B cell (primary cell): ENCODE data around the gene GATAD2A. TPM values are rescaled to one million over a fixed set of nuclear protein-coding genes. Genes with fewer than 3 reads are reported as not detected.

Experiments
- ATAC-seq: fragments of 200-7000 bp; cut with Tn5 transposase; one replicate; pipeline ENCODE4 v1.10.0; 2021; ENCODE audit warnings: low read depth, mild to moderate bottlenecking, moderate number of reproducible peaks, moderate library complexity
- CTCF ChIA-PET: fragments of 350-600 bp; sonication (Branson Sonifier 250); formaldehyde crosslinking; loops from one replicate; lab custom pipeline; 2021; ENCODE audit warnings: antibody characterized with exemption, inconsistent platforms; lab: Charles Lee
- POLR2A ChIA-PET: fragments of 350-600 bp; sonication (Branson Sonifier 250); formaldehyde crosslinking; loops from one replicate; lab custom pipeline; 2021; ENCODE audit warnings: antibody characterized with exemption; lab: Charles Lee
- DNase-seq: peaks from one replicate; pipeline ENCODE4 v3.0.0; 2013
- H2AFZ ChIP-seq: 2 replicates; pipeline ENCODE4 v1.6.1; 2012; ENCODE audit warnings: mild to moderate bottlenecking, low read depth, low read length; ENCODE audit not compliant: insufficient read depth, poor library complexity, severe bottlenecking
- H3K27ac ChIP-seq, 2 donors: 1 replicate in 1 of 2; 2 replicates in 1 of 2; pipeline ENCODE4 v1.5.1; 2012 to 2013; ENCODE audit warnings: low read length in 2 of 2, mild to moderate bottlenecking in 2 of 2, moderate library complexity in 1 of 2
- H3K27me3 ChIP-seq, 4 experiments: fragments of 200-600 bp in 1 of 4; sonication (generic) in 1 of 4; replicated peaks in 1 of 4; 1 replicate in 2 of 4; 2 replicates in 2 of 4; pipeline versions ENCODE4 v1.6.1 to v1.7.0; 2013 to 2016; ENCODE audit warnings: low read length in 3 of 4, mild to moderate bottlenecking in 2 of 4, mixed read lengths in 1 of 4, moderate library complexity in 1 of 4; ENCODE audit not compliant: insufficient read depth in 4 of 4, control insufficient read depth in 3 of 4; ENCODE audit errors: control extremely low read depth in 1 of 4
- H3K36me3 ChIP-seq, 2 experiments: replicated peaks in 1 of 2; 1 replicate in 1 of 2; 2 replicates in 1 of 2; pipeline versions ENCODE4 v1.6.1 to v1.7.1; 2013; ENCODE audit warnings: low read length in 1 of 2; ENCODE audit not compliant: insufficient read depth in 2 of 2, control insufficient read depth in 1 of 2; ENCODE audit errors: control extremely low read depth in 1 of 2, extremely low read depth in 1 of 2
- H3K4me1 ChIP-seq, 2 donors: fragments of 200-600 bp in 1 of 2; sonication (generic) in 1 of 2; 1 replicate in 1 of 2; 2 replicates in 1 of 2; pipeline versions ENCODE4 v1.5.1 to v1.6.1; 2013 to 2017; ENCODE audit warnings: low read length in 2 of 2; ENCODE audit not compliant: control insufficient read depth in 2 of 2, insufficient read depth in 2 of 2
- H3K4me2 ChIP-seq: replicated peaks from 2 replicates; pipeline ENCODE3; 2012; ENCODE audit warnings: mild to moderate bottlenecking, low read depth, low read length; ENCODE audit not compliant: poor library complexity, severe bottlenecking
- H3K4me3 ChIP-seq, 5 experiments: fragments of 200-600 bp in 1 of 5; sonication (generic) in 1 of 5; 1 replicate in 3 of 5; 2 replicates in 2 of 5; pipeline versions ENCODE4 v1.5.1 to v1.7.0; 2011 to 2016; ENCODE audit warnings: low read length in 4 of 5, mild to moderate bottlenecking in 4 of 5, low read depth in 2 of 5, control low read depth in 1 of 5, moderate library complexity in 1 of 5; ENCODE audit not compliant: insufficient read depth in 1 of 5; ENCODE audit errors: control extremely low read depth in 1 of 5, extremely low read depth in 1 of 5
- H3K79me2 ChIP-seq: fragments of 200-600 bp; sonication (generic); one replicate; pipeline ENCODE4 v1.6.0; 2016; ENCODE audit warnings: low read length; ENCODE audit not compliant: control insufficient read depth, insufficient read depth
- H3K9ac ChIP-seq: fragments of 200-600 bp; sonication (generic); 2 replicates; pipeline ENCODE4 v1.6.1; 2017; ENCODE audit warnings: mild to moderate bottlenecking, low read length, moderate library complexity
- H3K9me3 ChIP-seq, 3 donors: one replicate each; pipeline versions ENCODE4 v1.6.1 to v1.7.1; 2013; ENCODE audit warnings: low read length in 2 of 3; ENCODE audit not compliant: control insufficient read depth in 2 of 3, insufficient read depth in 1 of 3; ENCODE audit errors: control extremely low read depth in 1 of 3
- H4K20me1 ChIP-seq: 2 replicates; pipeline ENCODE4 v1.6.0; 2012; ENCODE audit warnings: mild to moderate bottlenecking, low read length; ENCODE audit not compliant: insufficient read depth, control insufficient read depth, poor library complexity, severe bottlenecking
- H3K27ac Mint-ChIP-seq: one replicate; pipeline ENCODE4 v1.8.0; 2021; ENCODE audit warnings: mixed read lengths
- H3K27me3 Mint-ChIP-seq: one replicate; pipeline ENCODE4 v1.8.0; 2021; ENCODE audit warnings: mixed read lengths
- H3K4me1 Mint-ChIP-seq: one replicate; pipeline ENCODE4 v1.8.0; 2021; ENCODE audit warnings: mixed read lengths
- H3K4me3 Mint-ChIP-seq: one replicate; pipeline ENCODE4 v1.8.0; 2021; ENCODE audit warnings: mixed read lengths
- H3K9me3 Mint-ChIP-seq: one replicate; pipeline ENCODE4 v1.8.0; 2022; ENCODE audit warnings: mixed read lengths; ENCODE audit not compliant: insufficient read depth
- EZH2 ChIP-seq: IDR thresholded peaks from 2 replicates; pipeline ENCODE4 v1.6.1; 2012; ENCODE audit warnings: borderline replicate concordance, low read depth, mild to moderate bottlenecking, moderate library complexity, low read length; ENCODE audit not compliant: insufficient read depth, poor library complexity, severe bottlenecking
- WGBS: methylation state at CpG from one replicate; pipeline ENCODE4 v1.1.5; 2013; ENCODE audit warnings: missing lambda C conversion rate; ENCODE audit not compliant: insufficient coverage; 5-methylcytosine and 5-hydroxymethylcytosine counted together
- intact Hi-C: fragments of 100-400 bp; cut with micrococcal nuclease; formaldehyde crosslinking; loops from one replicate; pipeline ENCODE4 v1.10.0; 2022
- polyA plus RNA-seq: library from polyadenylated mRNA; depleted of rRNA; stranded (reverse); fragments of >200 nt; gene quantifications from 2 replicates; pipeline ENCODE4 v1.2.3, GENCODE V29; 2012
- total RNA-seq, 2 donors: library from RNA; stranded (reverse); fragments of 120-200 nt in 1 of 2; gene quantifications; 1 replicate in 1 of 2; 2 replicates in 1 of 2; pipeline versions ENCODE4 v1.2.3 to v1.2.4, GENCODE V29; 2013 to 2022
- TF ChIP-seq, protein P1 (sequence below): fragments of 200-600 bp; IDR thresholded peaks from one replicate; pipeline ENCODE4 v1.8.0; 2022; ENCODE audit warnings: antibody characterized with exemption, mild to moderate bottlenecking

GATAD2A gene
- total and polyA plus RNA-seq, 2 donors (not counting 1 experiment from before 2014, with no cell fraction given): 28.8 to 76.3 TPM

DNA sequence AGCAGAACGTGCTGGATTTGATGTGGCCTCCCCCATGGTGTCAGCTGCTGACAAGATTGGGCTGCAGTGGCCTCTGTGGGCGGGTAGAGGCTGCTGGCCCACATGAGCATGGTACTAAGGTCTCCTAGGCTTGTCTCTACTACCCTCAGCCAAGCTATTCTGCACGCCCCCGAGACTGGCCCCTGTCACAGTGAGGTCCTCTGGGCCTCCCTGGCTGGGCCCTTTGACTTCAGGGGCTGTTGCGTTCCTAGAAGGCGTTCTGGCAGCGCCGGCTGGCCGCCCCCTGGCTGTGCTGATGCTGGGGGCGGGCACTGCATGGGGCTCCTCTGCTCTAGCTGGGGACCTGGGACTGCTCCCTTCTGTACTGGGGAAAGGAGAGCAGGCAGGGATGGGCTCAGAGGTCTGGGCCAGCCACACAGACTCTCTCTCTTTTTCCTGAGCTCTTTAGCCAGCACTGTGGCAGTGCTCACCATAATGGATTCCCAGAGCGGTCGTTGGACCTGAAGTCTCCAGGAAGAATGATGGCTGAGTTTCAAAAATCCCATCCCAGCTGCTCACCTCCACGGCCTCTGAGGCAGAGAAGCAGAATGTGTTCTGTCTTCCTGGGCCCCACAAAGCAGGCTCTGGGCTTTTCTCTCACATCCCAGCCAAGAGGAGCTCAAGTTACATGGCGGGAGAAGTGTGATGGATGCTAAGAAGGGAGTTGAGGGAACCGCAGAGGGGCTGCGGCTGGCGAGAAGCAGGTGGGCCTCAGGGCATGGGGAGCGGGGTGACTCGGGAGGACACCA lies 77.5 kb downstream of the GATAD2A start:
- intact Hi-C loops: no loop called here
- Histone ChIP-seq H3K4me1 (peaks cover 10 to 26% of the 10 kb centered on the region in 2 donors), H3K27ac (no peak overlapping the region)

More for the DNA sequence above, 77.5 kb downstream of the GATAD2A start:
- Histone ChIP-seq H3K9ac (no peak overlapping the region), H3K27me3 (no peaks in the 10 kb centered on the region), H3K36me3 (peaks cover 0 to 21% of the 10 kb centered on the region in 2 experiments), H3K4me2 (no peak overlapping the region), H3K4me3 (no peak overlapping the region), H3K9me3 (no peaks in the 10 kb centered on the region), H3K79me2 (peaks cover 80% of the 10 kb centered on the region), H4K20me1 (peaks cover under 1% of the 10 kb centered on the region), H2AFZ (no peak overlapping the region)
- 97% methylated on average over 18 of the region's 19 CpGs for WGBS
- ATAC-seq (no peak), DNase-seq (no peak)
- H3K4me1 Mint-ChIP-seq: peaks cover 39% of the 10 kb centered on the region
- H3K27ac Mint-ChIP-seq: peak overlapping the region; percentile 56
- no peaks in the 10 kb centered on the region for H3K9me3 Mint-ChIP-seq
- POLR2A ChIA-PET: no interaction called here
- no peak for TF ChIP-seq EZH2
- TF ChIP-seq, protein P1, sequence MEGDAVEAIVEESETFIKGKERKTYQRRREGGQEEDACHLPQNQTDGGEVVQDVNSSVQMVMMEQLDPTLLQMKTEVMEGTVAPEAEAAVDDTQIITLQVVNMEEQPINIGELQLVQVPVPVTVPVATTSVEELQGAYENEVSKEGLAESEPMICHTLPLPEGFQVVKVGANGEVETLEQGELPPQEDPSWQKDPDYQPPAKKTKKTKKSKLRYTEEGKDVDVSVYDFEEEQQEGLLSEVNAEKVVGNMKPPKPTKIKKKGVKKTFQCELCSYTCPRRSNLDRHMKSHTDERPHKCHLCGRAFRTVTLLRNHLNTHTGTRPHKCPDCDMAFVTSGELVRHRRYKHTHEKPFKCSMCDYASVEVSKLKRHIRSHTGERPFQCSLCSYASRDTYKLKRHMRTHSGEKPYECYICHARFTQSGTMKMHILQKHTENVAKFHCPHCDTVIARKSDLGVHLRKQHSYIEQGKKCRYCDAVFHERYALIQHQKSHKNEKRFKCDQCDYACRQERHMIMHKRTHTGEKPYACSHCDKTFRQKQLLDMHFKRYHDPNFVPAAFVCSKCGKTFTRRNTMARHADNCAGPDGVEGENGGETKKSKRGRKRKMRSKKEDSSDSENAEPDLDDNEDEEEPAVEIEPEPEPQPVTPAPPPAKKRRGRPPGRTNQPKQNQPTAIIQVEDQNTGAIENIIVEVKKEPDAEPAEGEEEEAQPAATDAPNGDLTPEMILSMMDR: no peak
- H3K4me3 Mint-ChIP-seq: no peak overlapping the region
- H3K27me3 Mint-ChIP-seq: no peaks in the 10 kb centered on the region
- CTCF ChIA-PET: interaction anchor here (0.6 to 3.5 kb wide), 5 partner anchors 63 to 413 kb away, joined by 3 to 13 read pairs (median 4); partner anchors contain the start of gene GATAD2A
